Cardiac septum (tissue), 1 donor: Measurements from ENCODE around the gene ANGPT4. TPM values are rescaled to one million over a fixed set of nuclear protein-coding genes. Genes with fewer than 3 reads are reported as not detected.
A peak's percentile ranks its signal among the peaks of the same experiment; 100 is the strongest.
"Not testable (repeated sequence)": the region's sequence is repeated elsewhere in the genome, so short reads cannot be mapped to it uniquely, and the experiment has no call there.

Experiments used
- DNase-seq: peaks from one replicate; pipeline ENCODE4 v3.0.0-alpha.2; 2020; ENCODE audit warnings: low spot score
- intact Hi-C: fragments of 100-400 bp; cut with DNase I; formaldehyde crosslinking; loops from one replicate; pipeline ENCODE4 v1.14.0; 2022
- total RNA-seq: library from RNA; stranded (reverse); fragmentation: NEBNext Ultra II Directional; extraction: Animal tissue kit (Norgen Biotek cat#: 25700); gene quantifications from one replicate; pipeline ENCODE4 v1.2.1, GENCODE V29; 2021
- donor health status: DM: no; HTN: no; CAD: no.

ANGPT4 gene
- total RNA-seq, 1 donor from 2014 or later: not detected

DNA sequence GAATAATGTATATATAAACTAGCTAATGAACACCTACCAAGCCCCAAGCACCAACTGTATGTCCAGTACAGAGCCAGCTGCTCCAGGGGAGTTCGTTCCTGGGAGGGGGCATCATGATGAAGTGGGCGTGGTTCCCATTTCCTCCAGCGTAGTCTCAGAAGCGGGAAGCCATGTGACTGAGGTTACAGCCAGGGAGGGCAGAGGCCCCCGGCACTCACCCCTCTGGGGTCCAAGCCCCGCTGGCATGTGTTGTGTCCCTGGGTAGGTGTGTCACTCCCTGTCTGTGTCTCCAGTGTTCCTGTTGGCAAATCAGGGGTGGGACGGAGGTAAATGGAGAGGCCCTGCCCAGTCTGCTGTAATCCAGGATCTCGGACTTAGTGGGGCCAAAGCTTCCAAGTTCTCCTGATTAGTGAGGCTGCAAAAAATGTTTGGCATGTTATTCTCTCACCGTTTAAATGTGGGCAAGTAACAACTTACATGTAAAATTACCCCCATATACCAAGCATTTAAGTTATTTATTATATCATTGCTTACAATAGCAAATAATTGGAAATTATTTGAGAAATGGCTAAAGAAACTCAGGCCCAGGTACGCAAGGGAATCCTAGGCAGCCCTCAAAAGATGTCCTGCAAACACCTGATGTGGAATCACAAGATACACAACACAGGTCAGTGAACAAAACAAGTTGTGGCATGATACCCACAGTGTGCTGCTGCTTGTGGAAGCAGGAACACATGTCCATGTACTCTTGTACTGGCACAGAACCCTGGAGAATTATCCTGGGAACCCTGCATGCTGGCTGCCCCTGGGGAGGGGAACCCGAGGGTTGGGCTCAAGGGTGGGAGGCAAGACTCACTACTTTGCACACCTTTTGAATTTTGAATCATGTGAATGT lies 60.4 kb downstream of the ANGPT4 start:
- DNase-seq: no peak
- intact Hi-C loops: no loop called here

DNA sequence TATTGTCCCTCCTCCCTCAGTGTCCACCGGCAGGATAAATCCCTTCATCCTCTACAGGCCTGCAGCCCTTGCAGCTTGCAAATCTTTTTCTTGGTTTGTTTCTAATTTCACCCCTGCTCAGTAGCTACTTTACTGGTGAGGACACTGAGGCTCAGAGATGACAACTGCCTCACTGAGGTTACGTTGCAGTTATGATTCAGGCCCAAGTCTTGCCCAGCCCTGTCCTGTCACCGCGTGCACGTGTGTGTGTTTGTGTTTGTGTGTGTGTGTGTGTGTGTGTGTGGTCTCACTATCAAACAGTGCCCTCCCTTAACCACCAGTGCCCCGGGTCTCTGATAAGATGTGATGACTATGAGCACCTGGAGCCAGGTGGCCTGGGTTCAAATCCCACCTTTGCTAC lies 61.5 kb downstream of the ANGPT4 start:
- intact Hi-C loops: no loop called here
- DNase-seq: no peak

DNA sequence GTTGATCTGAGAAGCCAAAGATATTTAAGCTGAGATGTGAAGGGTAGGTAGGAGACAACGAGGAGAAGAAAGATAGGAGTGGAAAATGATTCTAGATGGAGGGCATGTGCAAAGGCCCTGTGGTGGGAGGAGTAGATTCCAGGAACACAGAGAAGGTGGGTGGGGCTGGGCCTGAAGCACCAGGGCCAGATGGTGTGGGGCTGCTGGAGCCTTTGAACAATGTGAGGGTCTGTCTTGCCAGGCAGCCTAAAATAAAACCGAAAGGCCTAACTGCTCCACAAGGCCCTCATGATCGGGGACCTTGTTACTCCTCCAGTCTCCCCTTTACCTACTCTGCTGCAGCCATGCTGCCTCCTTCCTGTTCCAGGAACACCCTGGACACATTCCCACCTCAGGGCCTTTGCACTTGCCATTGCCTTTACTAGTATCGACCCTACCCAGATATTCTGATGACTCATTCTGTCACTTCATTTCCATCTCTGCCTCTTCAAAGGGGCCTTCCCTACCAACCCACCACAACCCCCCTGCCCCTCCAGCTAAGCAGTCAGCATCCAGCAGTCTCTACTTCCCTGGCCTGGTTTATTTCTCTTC lies 62.6 kb downstream of the ANGPT4 start:
- intact Hi-C loops: no loop called here
- DNase-seq: no peak

- intact Hi-C loops, DNase-seq: not testable (repeated sequence)
Measured at GRCh38 chr20:848731-849130, 67.4 kb downstream of the ANGPT4 start.

DNA sequence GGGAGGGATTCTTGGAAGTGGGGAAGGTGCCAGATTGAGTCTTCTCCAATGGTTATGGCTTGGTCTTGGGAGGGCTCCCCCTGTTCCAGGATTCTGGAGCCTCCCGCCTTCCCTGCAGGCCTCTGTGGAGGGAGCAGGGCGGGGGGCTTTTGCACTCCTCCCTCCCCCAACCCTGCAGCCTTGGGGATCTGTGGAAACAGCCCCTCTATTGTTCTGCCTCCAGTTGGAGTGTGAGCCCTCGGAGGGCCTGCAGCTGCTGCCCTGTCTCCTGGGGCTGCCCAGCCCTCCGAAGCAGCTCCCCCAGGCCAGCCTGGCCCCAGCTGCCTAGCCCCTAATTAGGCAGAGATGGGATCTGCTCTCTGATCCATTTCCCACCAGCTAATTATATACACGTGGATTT lies 67.9 kb downstream of the ANGPT4 start:
- intact Hi-C loops: no loop called here
- no peak for DNase-seq

DNA sequence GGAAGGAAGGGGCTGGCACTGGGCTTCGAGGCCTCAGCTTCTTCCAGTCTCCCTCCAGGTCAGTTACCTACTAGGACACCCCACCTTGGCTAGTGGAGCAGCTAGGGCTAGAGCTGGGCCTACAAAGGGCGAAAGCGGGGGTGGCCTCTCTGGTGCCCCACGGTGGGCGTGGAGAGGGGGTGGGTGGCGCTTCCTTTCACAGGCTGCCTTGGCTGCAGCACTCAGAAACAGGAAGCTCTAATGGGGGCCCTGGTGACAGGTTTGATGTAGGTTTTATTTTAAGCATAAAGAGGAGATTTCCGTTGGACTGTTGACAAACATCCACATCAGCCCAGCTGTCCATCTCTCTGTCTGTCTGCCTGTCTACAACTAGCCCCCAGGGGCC lies 69.2 kb downstream of the ANGPT4 start:
- intact Hi-C loops: no loop called here
- DNase-seq: no peak

GRCh38 chr20:845941-846893 lies 69.9 kb downstream of the ANGPT4 start:
- no peak for DNase-seq
- intact Hi-C loops: no loop called here

- intact Hi-C loops: no loop called here
- no peak for DNase-seq
Measured at GRCh38 chr20:845226-845868, 70.8 kb downstream of the ANGPT4 start.

DNA sequence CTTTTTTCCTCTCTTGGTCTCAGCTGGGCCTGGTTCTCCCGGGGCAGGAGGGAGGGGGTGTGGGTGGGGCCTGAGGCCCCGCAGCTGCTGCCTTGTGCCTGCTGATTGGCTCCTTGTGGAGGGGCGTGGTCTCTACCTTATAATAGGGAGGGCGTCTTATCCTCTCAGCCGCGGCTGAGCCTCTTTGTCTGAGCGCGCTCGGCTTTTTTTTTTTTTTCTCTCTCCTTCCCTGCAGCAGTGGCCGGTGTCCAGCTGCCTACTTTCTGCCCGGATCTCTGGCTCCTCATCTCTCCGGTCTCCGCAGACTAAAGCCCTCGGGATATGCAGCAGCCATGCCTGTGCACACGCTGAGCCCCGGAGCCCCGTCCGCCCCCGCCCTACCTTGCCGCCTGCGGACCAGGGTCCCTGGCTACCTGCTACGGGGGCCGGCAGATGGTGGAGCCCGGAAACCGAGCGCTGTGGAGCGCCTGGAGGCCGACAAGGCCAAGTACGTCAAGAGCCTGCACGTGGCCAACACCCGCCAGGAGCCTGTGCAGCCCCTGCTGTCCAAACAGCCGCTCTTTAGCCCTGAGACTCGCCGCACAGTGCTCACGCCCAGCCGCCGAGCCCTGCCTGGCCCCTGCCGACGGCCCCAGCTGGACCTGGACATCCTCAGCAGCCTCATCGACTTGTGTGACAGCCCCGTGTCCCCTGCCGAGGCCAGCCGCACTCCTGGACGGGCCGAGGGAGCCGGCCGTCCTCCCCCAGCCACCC lies 71.5 kb downstream of the ANGPT4 start:
- intact Hi-C loops: no loop called here
- DNase-seq: peak; percentile 93

- no peak for DNase-seq
- intact Hi-C loops: no loop called here
Measured at GRCh38 chr20:843912-844311, 72.2 kb downstream of the ANGPT4 start.

GRCh38 chr20:842547-842940 lies 73.6 kb downstream of the ANGPT4 start:
- DNase-seq: no peak
- intact Hi-C loops: no loop called here

GRCh38 chr20:841568-842546 lies 74.3 kb downstream of the ANGPT4 start:
- intact Hi-C loops: no loop called here
- DNase-seq: no peak

GRCh38 chr20:840858-841567 lies 75.1 kb downstream of the ANGPT4 start:
- DNase-seq: no peak
- intact Hi-C loops: no loop called here

- intact Hi-C loops: no loop called here
Measured at GRCh38 chr20:840503-840857, 75.7 kb downstream of the ANGPT4 start.

GRCh38 chr20:839626-840025 lies 76.5 kb downstream of the ANGPT4 start:
- DNase-seq: no peak
- intact Hi-C loops: loop anchor here (10.0 kb wide), 1 partner anchor 285 kb away; no protein-coding TSS in a partner anchor

More at GRCh38 chr20:840503-840857, 75.7 kb downstream of the ANGPT4 start:
- no peak for DNase-seq

- intact Hi-C loops: loop anchor here (10.0 kb wide), 1 partner anchor 286 kb away; no protein-coding TSS in a partner anchor
- no peak for DNase-seq
Measured at GRCh38 chr20:839015-839414, 77.1 kb downstream of the ANGPT4 start.

DNA sequence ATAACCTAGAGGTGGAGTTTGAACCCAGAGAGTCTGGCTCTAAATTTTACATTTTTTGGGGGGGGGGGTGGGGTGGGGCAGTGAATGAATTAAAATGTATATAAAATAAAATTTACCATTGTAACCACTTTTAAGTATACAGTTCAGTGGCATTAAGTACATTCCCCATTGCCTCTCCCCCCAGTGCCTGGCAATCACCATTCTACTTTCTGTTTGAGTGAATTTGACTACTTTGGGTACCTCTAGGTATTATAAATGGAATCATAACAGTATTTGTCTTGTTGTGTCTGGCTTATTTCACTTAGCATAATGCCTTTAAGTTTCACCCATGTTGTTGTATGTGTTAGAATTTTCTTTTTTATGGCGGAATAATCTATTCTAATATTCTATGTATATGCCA lies 79.9 kb downstream of the ANGPT4 start:
- DNase-seq: no peak
- intact Hi-C loops: loop anchor here (10.0 kb wide), 1 partner anchor 289 kb away; no protein-coding TSS in a partner anchor
